ENCODE data around the gene ABHD17C.
"Not testable (repeated sequence)": the region's sequence is repeated elsewhere in the genome, so short reads cannot be mapped to it uniquely, and the experiment has no call there.

The ABHD17C gene

GRCh38 chr15:80732818-80733217, 37.7 kb downstream of the ABHD17C start:
- no peak for DNase-seq

GRCh38 chr15:80733460-80733859, 38.4 kb downstream of the ABHD17C start:
- DNase-seq, result no peak

GRCh38 chr15:80735344-80735743, 40.2 kb downstream of the ABHD17C start:
- no peak for DNase-seq

- no peak for DNase-seq
These were observed 41.5 kb downstream of the ABHD17C start for GRCh38 chr15:80736560-80736959.

- no peak for DNase-seq
These were observed 44.8 kb downstream of the ABHD17C start for GRCh38 chr15:80739919-80740318.

- no peak for DNase-seq
These were observed 47.0 kb downstream of the ABHD17C start for GRCh38 chr15:80742081-80742480.

- DNase-seq, result no peak
These were observed 48.2 kb downstream of the ABHD17C start for GRCh38 chr15:80743189-80743833.

GRCh38 chr15:80744415-80744814, 49.3 kb downstream of the ABHD17C start:
- no peak for DNase-seq

GRCh38 chr15:80744826-80745225, 49.7 kb downstream of the ABHD17C start:
- DNase-seq, result no peak

GRCh38 chr15:80745888-80746287, 50.8 kb downstream of the ABHD17C start:
- no peak for DNase-seq

GRCh38 chr15:80747317-80748053, 52.4 kb downstream of the ABHD17C start:
- no peak for DNase-seq

GRCh38 chr15:80749589-80749988, 54.5 kb downstream of the ABHD17C start:
- no peak for DNase-seq

GRCh38 chr15:80750575-80750974, 55.5 kb downstream of the ABHD17C start:
- DNase-seq, result no peak

- no peak for DNase-seq
These were observed 57.1 kb downstream of the ABHD17C start for GRCh38 chr15:80752204-80752603.

GRCh38 chr15:80753161-80753560, 58.1 kb downstream of the ABHD17C start:
- DNase-seq, result no peak

- DNase-seq, result no peak
These were observed 58.9 kb downstream of the ABHD17C start for GRCh38 chr15:80754014-80754413.

GRCh38 chr15:80755885-80756284, 60.8 kb downstream of the ABHD17C start:
- DNase-seq, result peak; percentile 16

- DNase-seq, result no peak
These were observed 63.1 kb downstream of the ABHD17C start for GRCh38 chr15:80758130-80758745.

GRCh38 chr15:80760960-80761359, 65.8 kb downstream of the ABHD17C start:
- DNase-seq, result no peak

- DNase-seq, result no peak
These were observed 66.6 kb downstream of the ABHD17C start for GRCh38 chr15:80761754-80762153.

GRCh38 chr15:80763235-80763634, 68.1 kb downstream of the ABHD17C start:
- DNase-seq, result not testable (repeated sequence)

- no peak for DNase-seq
These were observed 69.4 kb downstream of the ABHD17C start for GRCh38 chr15:80764535-80764934.

GRCh38 chr15:80766275-80766674, 71.2 kb downstream of the ABHD17C start:
- DNase-seq, result no peak

GRCh38 chr15:80768158-80768557, 73.0 kb downstream of the ABHD17C start:
- no peak for DNase-seq
